HG03342 (cell line): ENCODE results near the gene POU5F2.

Experiments
- ATAC-seq: cut with Tn5 transposase; IDR thresholded peaks from one replicate; pipeline ENCODE4 v1.9.1; 2021; ENCODE audit warnings: mild to moderate bottlenecking, moderate library complexity; ENCODE audit not compliant: unreplicated experiment

POU5F2 gene, protein sequence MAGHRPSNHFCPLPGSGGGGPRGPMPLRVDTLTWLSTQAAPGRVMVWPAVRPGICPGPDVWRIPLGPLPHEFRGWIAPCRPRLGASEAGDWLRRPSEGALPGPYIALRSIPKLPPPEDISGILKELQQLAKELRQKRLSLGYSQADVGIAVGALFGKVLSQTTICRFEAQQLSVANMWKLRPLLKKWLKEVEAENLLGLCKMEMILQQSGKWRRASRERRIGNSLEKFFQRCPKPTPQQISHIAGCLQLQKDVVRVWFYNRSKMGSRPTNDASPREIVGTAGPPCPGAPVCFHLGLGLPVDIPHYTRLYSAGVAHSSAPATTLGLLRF

GRCh38 chr5:93741136-93741811, at the start of gene POU5F2:
Gene POU5F2 (minus strand): TSS chr5:93741600. CDS start chr5:93741563, 37 bp downstream.
- ATAC-seq = no peak

GRCh38 chr5:93790401-93790800, 49.0 kb upstream of the POU5F2 start:
- ATAC-seq = no peak

- ATAC-seq = no peak
These were observed 48.0 kb upstream of the POU5F2 start for GRCh38 chr5:93789173-93790067.

DNA sequence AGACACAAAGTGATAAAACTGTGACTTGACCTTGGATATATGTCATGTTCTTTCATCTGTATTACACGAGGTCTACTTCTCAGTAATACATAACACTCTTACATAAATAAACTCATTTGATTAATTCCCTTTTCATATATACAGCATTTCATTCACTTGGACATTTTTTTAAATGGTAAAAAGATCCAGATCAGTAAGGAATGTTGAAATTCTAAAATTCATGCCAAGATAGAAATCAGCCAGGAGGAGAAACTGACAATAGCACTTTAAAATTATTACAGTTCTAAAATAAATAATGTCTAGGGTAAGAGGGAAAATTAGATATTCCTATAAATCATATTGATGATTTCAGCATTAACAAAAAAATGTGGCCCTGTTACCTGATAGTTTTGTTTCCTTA, 46.2 kb upstream of the POU5F2 start:
- no peak for ATAC-seq

DNA sequence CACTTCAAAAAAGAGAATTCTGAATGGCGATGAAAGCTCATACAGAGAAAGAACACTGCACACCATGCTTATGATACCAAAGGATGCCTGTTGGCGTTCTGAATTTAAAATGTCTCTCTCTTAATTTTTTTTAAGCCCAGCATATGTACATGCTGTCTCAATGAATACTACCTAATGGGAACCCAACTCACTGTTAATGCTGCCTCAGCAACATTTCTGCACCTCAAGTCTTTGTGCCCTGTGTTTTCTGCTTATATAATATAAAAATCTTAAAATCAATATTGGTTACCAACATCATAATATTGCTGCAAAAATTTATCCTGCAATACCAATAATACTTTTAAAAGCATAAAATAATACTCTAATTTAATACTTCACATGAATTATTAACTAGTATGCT, 44.1 kb upstream of the POU5F2 start:
- ATAC-seq = no peak

DNA sequence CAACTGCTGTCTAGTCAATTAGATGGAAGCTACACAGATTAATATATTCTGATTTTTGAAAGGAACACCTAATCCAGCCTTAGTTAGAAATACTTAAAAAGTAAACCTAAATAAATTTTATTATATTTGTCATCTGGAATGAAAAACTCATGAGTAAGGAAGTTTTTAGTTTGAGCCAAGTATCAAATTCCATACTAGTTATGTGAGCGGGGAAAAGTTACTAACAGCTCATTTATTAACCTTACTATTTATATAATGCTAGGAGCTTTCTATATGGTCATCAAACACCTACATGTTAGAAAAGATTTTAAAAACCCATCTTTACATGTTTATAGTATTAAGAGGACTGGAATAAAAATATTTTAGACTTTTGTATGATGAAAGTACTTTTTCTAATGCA, 41.6 kb upstream of the POU5F2 start:
- no peak for ATAC-seq

DNA sequence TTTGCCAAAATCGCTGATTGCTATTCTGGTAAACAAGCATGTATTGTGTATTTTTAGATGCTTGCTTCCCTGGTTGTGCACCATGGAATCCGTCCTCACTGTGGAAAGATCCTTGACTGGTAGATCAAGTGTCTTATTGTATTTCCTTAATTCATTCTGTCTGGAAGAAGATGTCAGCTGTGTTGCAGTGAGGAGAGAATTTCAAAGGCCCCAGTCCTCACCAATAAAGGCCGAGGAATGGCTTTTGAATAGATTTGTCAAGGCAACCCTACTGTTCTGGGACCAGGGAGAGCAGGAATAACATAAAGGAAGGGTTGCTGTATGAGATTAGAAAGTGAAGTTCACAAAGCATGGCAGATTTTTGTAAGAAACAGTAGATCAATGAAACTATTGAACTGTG, 36.2 kb upstream of the POU5F2 start:
- no peak for ATAC-seq

DNA sequence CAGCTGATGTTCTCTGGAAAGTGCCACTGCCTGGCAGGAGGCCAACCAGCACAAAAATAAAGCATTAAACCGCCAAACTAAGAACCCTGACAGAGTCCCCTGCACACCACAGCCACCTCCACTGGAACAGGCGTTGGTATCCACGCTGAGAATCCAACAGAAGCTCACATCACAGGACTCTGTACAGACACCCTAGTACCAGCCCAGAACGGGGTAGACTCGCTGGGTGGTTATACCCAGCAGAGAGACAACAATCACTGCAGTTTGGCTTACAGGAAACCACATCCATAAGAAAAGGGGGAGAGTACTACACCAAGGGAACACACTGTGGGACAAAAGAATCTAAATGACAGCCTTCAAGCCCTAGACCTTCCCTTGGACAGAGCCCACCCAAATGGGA, 15.0 kb upstream of the POU5F2 start:
- ATAC-seq = no peak

DNA sequence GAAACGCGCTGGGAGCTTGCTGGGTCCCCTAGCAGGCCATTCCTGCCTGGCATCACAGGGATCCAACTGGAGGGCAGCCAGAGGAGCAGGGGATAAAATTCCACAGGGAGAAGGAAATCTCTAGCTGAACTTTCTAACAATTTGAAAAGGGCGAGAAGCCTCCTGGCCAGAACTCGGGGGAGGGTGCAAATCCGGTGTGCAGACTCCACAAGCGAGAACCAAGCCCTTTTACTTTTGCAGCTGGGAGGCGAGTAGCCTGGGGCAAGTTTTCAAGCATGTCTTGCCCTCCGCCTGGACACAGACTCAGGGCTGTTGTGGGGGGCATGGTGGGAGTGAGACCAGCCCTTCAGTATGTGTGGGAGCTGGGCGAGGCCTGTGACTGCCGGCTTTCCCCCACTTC, 14.3 kb upstream of the POU5F2 start:
- no peak for ATAC-seq

- no peak for ATAC-seq
These were observed 7.5 kb upstream of the POU5F2 start for GRCh38 chr5:93748875-93749397.

DNA sequence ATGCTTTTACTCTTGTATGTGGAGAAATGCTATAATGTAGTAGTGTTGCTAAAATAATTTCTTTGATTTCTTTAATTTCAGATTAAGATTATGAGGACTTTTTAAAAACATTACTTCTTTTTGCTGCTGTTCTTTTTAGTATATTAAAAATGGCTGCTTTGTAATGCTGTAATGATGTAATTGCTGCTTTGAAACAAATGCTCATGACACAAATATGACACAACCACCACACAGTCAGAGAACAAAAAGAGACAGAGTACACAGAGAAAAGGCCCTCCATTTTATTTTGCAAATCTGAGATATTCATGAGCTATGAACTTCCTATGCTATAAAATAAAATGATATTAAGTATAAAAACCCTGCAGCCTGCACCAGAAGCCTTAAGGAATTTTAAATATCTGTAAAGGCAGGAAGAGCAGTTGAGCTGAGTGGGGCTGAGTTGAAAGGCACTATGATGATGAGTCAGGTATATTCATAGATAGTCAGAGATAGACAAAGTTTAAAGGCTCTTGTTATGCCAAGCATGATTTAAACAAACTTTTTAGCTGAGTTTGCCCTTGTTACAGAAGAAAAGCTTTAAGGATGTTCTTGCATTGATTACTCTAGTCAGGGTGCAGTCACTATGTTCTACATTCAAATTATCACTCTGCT, 5.1 kb upstream of the POU5F2 start:
- ATAC-seq = no peak

GRCh38 chr5:93736284-93736683, 5.1 kb downstream of the POU5F2 start:
- ATAC-seq = no peak

DNA sequence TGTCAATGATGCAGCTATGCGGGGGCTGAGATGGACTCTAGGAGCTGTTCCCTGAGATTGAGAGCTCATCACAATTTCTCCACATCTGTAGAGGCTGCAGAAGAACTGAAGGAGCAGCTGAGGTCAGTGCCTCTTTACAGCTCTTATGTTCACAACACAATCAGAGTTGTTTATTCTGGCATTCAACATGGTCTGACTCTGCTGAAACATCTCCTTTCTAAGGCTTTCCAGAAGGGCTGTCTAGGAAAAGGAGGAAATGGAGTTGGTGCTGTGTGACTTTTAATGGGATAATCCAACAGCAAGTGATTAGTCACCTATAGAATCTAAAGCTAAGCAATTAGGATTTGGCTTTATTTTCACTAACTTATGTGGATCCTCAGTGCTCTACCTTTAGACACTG, 6.0 kb downstream of the POU5F2 start:
- no peak for ATAC-seq

- no peak for ATAC-seq
These were observed 9.4 kb downstream of the POU5F2 start for GRCh38 chr5:93731987-93732386.

DNA sequence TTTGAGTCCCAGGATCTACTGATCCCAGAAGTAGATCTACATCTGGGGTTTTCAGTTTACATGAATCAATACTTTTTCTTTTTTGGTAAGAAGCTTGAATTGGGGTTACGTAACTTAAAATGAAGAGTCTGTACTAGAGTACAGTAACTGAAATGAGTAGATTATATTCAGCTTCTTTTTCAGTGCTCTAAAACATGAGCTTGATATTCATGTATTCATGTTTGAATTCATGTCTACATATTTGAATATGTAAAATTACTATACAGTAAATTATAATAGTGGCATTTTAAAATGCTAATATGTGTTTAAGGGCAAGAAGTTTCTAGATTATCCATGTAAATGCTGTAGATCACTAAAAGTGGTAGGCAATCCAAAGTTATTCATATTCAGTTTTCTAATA, 14.8 kb downstream of the POU5F2 start:
- ATAC-seq = no peak

DNA sequence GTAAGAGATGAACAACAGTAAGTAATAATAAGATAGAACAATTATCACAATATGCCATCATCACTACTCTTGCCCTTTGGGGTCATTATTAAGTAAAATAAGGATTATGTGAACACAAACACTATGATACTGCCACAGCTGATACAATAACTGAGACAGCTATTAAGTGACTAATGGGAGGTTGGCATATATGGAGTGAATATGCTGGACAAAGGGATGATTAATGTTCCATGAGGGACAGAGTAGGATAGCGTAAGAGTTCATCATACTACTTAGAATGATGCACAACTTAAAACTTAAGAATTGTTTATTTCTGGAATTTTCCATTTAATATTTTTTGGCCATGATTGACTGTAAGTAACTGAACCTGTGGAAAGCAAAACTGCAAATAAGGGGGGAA, 16.6 kb downstream of the POU5F2 start:
- ATAC-seq = no peak

DNA sequence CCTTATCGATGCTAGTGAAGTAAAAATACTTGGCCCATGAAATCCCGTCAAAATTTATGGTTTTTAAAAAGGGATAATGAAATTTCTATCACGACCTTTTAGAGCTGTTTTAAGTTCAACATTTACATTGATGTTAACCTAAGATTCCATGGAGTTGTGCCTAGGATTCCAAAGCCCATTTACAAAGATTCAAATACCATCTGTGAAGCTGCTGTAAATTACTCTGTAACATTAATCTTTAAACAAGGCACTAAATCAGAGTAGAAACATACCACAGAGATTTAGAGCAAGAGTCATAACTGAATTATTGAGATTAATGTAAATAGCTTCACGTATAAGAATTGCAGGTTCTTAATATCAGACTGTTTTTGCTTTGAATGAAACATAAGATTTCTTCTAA, 17.7 kb downstream of the POU5F2 start:
- ATAC-seq = no peak

DNA sequence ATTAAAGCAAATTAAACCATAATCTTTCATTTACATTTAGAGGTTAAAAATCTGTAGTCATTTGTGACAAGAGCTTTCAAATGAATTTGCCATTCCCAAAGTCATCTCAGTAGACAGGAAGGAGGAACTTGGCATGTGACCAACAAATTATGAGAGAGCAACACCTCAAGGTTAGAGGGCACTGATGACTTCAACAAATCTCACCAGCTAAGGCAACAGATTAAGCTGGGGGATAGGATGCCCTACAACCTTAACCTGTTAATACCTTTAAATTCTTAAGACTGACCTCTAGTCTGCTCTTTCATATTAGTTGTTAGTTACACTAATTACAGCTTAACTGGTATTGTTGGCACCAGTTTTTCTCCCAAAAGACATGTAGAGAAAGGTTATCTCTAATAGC, 18.4 kb downstream of the POU5F2 start:
- no peak for ATAC-seq

DNA sequence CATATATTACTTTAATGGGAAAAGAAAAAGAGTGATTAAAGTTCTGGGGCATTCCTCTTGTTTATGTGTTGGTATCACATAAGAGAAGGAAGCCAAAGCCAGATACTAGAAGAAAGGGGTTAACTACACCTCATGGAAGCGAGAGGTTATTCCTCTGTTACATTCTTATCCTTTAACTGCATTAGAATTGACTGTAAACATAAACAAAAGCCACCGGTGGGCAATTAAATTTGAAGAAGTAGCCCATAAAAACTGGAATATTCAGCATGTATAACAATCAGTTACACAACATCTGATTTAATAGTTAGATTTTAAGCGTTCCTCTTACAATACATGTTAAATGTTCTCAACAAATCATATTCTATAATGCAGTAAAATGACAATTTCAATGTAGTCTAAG, 18.8 kb downstream of the POU5F2 start:
- ATAC-seq = no peak

DNA sequence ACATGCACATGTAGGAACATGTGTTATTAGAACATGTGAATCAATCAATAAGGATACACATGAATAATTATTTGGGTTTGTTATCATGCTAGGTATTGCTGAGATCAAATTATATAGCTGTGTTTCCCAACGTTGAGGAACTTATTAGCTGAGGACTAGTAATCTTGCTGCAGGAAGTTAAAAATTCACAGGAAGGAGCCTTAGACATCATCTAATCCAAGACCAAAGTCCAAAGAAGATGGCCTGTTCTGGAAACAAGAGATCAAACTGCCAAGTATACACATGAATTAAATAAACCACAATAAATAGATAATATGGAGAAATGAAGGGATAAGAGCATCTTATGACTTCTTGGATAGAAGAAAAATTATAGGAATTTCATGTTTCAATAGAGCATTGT, 19.9 kb downstream of the POU5F2 start:
- ATAC-seq = no peak

- no peak for ATAC-seq
These were observed 20.3 kb downstream of the POU5F2 start for GRCh38 chr5:93721071-93721470.
